HG03095 (cell line): ENCODE measurements around the gene CPXM1.
A peak's percentile ranks its signal among the peaks of the same experiment; 100 is the strongest.
"Not testable (repeated sequence)": the region's sequence is repeated elsewhere in the genome, so short reads cannot be mapped to it uniquely, and the experiment has no call there.

Source experiments
- ATAC-seq: cut with Tn5 transposase; IDR thresholded peaks from one replicate; pipeline ENCODE4 v1.9.1; 2021; ENCODE audit warnings: moderate library complexity; ENCODE audit not compliant: unreplicated experiment

The CPXM1 gene

GRCh38 chr20:2800521-2801285 is at the start of gene CPXM1:
TSS of gene CPXM1 (minus strand) at chr20:2800627. CDS start at chr20:2800572, 55 bp downstream.
- no peak for ATAC-seq

DNA sequence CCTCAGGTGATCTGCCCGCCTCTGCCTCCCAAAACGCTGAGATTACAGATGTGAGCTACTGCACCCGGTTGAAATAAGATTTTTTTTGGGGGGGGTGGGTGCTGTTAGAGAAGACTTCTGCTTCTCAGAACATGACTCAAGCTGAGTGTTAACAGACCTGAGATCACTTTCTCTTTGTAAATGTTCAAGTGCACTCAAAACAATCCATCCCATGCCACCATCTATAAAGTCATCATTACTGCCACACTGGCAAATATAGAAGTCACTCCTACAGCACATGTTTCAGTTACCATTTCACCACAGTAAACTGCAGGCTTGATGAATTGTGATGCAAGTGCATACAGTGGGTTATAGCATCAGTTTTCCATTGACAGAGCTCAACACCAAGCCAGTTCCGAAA is 49.1 kb upstream of the CPXM1 start:
- no peak for ATAC-seq

DNA sequence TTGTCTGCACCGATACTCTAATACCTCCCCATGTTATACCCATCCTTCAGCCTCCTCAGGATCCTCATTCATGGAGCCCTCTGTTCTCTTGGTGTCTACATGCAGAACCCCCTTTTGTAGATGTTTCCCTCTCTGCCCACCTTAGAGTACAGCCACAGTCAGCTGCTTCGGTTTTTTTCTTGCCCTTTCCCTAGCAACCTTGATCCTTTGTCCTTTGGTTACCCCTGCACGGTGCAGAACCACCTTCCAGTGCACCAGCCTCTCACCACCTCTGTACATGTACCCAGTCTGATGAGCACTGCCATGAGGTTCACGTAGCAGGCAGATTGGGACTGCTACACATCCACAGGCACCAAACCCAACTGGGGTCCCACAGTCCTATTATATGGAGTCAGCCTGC is 47.4 kb upstream of the CPXM1 start:
- no peak for ATAC-seq

- ATAC-seq, result no peak
Measured at GRCh38 chr20:2846698-2847097, 46.3 kb upstream of the CPXM1 start.

GRCh38 chr20:2845607-2846006 is 45.2 kb upstream of the CPXM1 start:
- ATAC-seq, result no peak

DNA sequence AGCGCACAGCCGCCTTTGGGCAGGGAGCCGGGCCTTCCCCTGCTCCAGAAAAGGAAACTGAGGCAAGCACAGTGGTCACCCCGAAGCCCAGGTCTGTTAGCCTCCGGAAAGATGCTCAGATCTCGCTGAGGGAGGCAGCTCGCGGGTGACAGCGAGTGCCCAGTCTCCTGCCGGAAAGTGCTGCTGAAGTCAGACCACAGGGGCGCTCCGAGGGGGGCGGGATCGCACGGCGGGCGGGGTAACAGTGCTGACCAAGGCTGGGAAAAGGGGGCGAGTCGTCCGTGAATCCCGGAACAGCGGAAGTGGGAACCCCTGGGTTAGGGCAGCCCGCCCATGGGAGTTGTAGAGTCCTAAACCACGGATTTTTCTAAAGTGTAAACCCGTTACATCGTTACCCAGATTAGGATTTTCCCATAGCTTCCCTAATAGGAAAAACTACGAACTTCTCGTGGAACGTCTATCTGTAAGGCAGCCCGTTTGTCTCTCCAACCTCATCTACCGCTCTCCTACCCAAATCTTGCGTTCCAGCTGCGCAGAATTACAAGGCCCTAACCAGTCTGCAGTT is 40.6 kb upstream of the CPXM1 start:
- ATAC-seq, result peak; percentile 18

GRCh38 chr20:2840138-2840966 is 39.9 kb upstream of the CPXM1 start, which contains the start of the genes PCED1A and VPS16:
TSS of gene PCED1A (minus strand) at chr20:2840655. CDS start at chr20:2839912, 743 bp downstream.
TSS of gene VPS16 (plus strand) at chr20:2840745. CDS start at chr20:2840775, 30 bp downstream.
- ATAC-seq, result peak; percentile 95

- no peak for ATAC-seq
Measured at GRCh38 chr20:2839732-2840137, 39.3 kb upstream of the CPXM1 start.

- ATAC-seq, result no peak
Measured at GRCh38 chr20:2838847-2839671, 38.6 kb upstream of the CPXM1 start.

DNA sequence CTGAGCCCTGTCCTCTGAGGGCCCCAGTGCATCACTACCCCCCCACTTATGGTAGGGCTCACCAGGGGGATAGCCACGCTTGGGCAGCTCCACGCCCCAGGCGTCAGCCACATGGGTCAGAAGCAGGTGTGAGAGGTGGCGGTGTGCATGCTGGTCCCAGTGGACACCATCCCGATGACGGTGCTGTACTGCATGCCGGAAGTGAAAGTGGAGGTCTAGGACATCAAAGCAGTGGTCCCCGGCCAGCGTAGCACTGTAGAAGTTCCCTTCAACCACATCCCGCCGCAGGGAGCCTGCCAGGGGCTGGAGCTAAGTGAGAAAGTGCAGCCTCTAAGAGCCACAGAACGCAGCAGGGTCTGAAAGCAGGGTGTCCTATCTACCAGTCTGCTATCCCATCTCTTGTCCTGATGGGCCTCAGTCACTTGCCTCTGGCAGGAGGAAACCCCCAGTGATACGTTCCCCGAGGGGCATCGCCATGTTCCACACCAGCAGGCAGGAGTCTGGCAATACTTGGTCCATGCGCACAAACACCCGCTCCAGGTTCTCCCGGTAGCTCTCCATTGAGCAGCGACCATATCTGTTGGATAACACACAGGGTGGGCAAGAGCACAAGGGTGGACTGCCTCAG is 37.9 kb upstream of the CPXM1 start:
- no peak for ATAC-seq

- ATAC-seq, result no peak
Measured at GRCh38 chr20:2837221-2837960, 37.0 kb upstream of the CPXM1 start.

DNA sequence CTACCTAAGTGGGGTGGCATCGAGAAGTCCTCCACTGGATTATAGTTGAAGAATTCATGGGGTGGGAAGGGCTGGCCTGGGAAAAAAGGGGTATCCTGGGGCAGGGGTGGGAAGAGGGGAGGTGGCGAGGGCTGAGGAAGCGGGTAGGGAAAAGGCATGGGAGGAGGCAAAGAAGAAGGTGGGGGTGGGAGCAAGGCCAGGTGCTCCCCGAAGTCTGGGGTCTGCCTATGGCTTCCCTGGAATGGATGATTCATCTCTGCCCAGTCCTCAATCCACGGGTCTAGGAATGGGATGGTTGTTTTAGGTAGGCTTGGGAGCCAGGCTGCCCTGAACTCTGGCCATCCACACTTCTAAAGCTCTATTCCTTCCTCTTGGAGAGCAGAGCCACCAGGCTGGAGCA is 35.6 kb upstream of the CPXM1 start:
- no peak for ATAC-seq

- no peak for ATAC-seq
Measured at GRCh38 chr20:2835331-2835796, 34.9 kb upstream of the CPXM1 start.

DNA sequence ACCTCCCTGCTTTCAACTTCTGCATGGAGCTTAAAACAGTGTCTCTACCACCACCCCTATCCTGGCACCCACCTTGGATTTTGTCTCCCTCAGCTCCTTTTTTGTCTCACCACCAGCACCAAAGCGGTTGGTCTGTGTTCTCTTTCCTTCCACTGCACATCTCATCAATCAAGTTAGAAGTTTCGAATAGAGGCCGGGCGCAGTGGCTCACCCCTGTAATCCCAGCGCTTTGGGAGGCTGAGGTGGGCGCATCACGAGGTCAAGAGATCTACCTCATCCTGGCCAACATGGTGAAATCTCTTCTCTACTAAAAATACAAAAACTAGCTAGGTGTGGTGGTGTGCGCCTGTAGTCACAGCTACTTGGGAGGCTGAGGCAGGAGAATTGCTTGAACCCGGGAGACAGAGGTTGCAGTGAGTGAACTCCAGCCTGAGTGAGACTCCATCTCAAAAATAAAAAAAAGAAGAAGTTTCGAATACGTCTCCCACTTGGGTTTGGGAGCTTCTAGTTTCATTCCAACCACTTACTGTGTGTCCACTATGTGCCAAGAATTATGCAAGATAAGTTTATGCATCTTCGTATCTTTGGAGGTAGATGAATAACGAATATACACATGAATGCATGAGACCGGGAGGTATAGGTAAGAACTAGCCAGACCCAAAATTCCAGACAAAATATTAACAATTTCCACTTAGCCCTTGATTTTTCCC is 34.1 kb upstream of the CPXM1 start:
- ATAC-seq, result no peak

DNA sequence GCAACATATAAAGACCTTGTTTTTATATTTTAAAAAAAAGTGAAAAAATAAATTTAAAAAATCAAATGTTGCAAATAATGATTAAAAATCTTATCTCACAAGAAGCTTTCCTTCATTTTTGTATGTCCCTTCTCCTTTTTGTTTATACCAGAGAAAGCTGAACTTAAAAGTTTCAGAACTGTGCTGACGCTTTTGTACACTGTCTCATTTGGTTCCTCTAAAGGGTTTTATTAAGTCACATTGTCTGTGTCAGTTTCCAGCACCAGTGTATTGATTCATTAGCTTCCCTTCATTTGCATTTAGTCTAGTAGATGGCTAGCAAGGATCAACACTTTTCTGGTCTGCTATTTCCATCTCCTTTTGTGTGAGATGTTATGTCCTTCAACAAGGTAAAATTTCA is 33.3 kb upstream of the CPXM1 start:
- ATAC-seq, result no peak

DNA sequence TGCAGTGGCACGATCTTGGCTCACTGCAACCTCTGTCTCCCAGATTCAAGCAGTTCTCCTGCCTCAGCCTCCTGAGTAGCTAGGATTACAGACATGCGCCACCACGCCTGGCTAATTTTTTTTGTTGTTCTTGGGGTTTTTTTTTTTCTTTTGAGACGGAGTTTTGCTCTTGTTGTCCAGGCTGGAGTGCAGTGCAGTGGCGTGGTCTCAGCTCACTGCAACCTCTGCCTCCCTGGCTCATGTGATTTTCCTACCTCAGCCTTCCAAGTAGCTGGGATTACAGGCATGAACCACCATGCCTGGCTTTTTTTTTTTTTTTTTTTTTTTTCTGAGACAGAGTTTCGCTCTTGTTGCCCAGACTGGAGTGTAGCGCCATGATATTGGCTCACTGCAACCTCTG is 30.8 kb upstream of the CPXM1 start:
- not testable (repeated sequence) for ATAC-seq

DNA sequence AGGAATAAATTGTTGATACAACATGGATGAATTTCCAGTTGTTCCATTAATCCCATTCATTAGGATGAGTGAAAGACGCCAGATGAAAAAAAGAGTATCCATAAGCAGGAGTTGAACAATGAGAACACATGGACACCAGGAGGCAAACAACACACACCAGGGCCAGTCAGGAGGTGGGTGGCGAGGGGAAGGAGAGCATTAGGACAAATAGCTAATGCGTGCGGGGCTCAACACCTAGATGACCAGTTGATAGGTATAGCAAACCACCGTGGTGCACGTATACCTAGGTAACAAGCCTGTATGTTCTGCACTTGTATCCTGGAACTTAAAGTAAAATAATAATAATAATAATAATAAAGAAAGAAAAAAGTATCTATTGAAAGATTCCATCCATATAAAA is 28.9 kb upstream of the CPXM1 start:
- ATAC-seq, result no peak

GRCh38 chr20:2826655-2827054 is 26.2 kb upstream of the CPXM1 start:
- ATAC-seq, result no peak

DNA sequence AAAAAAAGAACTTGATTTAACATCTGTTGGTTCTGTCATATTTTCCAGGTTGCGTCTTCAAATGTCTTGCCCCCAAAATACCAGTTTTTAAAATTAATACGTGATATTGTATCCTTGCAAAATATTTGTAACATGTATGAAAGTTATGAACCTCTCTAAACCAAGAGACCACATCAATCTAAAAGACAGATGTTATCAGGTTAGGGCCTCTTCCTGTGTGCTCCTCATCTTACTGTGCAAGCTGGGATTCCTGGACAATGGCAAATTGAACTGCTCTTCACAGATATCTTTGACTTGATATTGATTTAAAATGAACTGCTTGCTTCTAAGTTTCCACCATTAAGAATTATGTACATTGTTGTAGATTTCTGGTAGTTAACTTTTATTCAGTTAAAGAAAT is 25.3 kb upstream of the CPXM1 start:
- ATAC-seq, result no peak
